Measurements from ENCODE around the gene NQO1. TPM values are rescaled to one million over a fixed set of nuclear protein-coding genes. Genes with fewer than 3 reads are reported as not detected.
A peak's percentile ranks its signal among the peaks of the same experiment; 100 is the strongest.
"Not testable (repeated sequence)": the region's sequence is repeated elsewhere in the genome, so short reads cannot be mapped to it uniquely, and the experiment has no call there.

The NQO1 gene
- 36.2 TPM for total RNA-seq
- long read RNA-seq, transcript NQO1-201 (6 exons, 2,912 nt), result major isoform, 22 of 32 reads
- long read RNA-seq, partial matches to known transcripts, result 6 of 32 reads
- long read RNA-seq, other reads (novel, unspliced or antisense), result 0 of 32 reads

DNA sequence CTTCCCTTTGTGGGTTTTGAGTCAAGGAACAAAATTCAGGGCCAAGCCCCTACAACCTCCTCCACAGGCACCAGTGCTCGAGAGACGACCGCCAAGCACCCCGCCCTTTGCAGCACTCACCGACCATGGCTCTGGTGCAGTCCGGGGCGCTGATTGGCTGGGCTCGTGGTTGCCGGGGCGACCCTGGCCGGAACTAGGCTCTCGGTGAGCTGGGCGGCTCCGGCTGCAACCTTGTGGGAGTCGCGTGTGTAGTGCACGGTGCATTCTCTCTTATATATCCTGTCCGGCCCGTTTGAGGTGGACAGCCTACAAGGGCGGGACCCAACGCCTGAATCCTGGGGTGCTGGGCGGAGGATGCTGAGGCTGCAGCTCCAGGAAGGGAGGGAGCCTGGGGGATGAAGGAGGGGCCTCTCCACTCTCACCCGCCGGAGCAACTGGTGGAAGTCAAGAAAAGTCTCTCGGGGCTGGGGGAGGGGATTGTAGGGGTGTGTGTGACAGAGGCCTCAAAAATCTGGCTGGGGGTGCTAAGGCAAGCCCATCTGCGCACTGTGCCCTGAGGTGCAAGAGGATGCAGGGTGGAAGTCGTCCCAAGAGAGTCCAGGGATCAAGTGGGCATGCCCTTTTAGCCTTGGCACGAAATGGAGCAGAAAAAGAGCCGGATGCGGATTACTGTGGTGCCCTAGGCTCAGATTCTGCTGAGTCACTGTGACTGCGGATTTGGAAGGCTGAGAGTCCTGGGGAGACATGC, at the start of gene NQO1:
Gene NQO1 (minus strand): TSS at position 248 of the 748 bp plus-strand sequence. CDS start 121 bp downstream, at position 127.
- peak; percentile 96 for DNase-seq
- peak; percentile 98 for ATAC-seq
- intact Hi-C loops (cut with micrococcal nuclease), result no loop called here

DNA sequence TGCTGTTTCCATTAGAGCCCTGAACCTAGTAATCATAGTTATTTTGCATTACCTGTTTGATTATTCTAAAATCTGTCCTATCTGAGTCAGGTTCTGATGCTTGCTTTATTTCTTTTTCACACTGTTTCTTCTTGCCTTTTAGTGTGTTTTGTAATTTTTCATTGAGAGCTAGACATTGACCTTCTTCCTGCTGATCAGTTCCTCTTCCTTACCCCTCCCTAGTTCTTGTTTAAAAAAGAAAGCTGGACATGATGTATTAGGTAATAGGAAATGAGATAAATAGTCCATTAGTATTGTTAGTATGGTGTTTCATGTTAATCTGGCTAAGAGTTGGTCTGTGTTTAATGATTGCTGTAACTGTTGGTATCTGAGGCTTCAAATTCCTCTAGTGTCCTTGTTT, 49.2 kb upstream of the NQO1 start:
- ATAC-seq, result no peak
- intact Hi-C loops (cut with micrococcal nuclease), result no loop called here
- no peak for DNase-seq

DNA sequence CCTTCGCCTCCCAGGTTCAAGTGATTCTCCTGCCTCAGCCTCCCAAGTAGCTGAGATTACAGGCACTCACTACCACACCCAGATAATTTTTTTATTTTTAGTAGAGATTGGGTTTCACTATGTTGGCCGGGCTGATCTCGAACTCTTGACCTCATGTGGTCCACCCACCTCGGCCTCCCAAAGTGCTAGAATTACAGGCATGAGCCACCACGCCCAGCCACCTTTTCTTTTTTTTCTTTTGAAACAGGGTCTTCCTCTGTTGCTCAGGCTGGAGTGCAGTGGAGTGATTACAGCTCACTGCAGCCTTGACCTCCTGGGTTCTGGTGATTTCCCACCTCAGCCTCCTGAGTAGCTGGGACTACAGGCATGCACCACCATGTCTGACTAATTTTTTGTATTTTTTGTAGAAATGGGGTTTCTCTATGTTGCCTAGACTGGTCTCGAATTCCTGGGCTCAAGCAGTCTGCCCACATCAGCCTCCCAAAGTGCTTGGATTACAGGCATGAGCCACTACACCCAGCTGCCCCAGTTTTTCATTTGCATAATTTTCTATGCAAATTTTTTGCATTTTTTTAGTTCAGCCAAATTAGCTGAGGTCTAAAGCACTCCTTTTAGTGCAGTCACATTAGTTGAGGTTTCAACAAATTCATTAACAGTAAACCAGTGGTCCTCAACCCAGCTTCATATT, 47.0 kb upstream of the NQO1 start:
- intact Hi-C loops (cut with micrococcal nuclease), result no loop called here
- DNase-seq, result no peak
- no peak for ATAC-seq

DNA sequence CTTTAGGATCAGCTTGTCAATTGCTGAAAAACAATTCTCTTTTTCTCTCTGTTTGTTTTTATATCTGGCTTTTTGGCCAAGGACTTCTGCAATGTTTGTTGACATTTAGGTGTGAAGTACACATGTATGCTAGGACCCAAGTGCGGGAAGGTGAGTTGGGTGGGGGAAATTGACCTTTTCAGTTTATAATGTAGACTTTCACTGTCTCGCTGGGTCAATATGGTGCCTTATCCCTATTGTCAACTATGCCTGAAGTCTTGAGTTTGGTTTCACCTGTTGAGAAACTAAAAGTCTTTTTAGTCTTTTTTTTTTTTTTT, 45.2 kb upstream of the NQO1 start:
- ATAC-seq (no peak), DNase-seq (no peak)
- intact Hi-C loops (cut with micrococcal nuclease), result no loop called here

DNA sequence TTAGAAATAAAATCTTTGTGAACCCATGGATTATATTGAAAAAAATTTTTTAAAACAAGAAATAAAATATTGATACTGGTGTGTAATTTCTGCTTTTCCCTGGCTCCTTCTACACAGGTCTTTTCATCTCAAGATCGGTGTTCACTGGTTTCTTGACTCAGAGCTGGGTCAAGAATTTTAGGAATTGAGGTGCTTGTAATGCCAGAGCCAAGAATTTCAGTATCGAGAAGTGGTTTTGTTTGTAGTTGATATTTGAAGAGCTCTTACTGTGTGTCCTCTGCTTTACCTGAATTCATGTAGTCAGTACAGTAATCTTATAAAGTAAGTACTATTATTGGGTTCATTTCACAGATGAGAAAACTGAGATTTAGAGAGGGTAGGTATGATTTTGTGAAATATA, 43.0 kb upstream of the NQO1 start:
- DNase-seq, result no peak
- intact Hi-C loops (cut with micrococcal nuclease), result no loop called here
- no peak for ATAC-seq

DNA sequence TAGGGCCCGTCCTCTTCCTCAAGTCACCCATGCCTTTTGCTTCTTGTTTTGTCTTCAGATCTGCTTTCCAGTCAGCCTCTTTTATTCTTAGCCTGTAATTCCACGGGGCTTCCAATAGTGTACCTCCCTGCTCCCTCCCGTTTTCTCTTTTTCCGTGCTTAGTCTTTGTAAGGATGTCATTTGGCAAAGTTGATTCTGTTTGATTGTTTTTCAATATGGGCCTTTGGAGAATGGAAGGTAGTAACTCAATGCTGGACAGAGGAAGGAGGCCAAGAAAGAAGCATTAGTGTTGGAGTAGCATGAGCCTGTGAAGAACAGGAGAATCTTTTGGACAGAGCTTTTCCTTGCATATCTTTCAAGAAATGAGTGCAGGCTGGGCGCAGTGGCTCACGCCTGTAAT, 42.3 kb upstream of the NQO1 start:
- no peak for ATAC-seq
- DNase-seq, result no peak
- intact Hi-C loops (cut with micrococcal nuclease), result no loop called here

DNA sequence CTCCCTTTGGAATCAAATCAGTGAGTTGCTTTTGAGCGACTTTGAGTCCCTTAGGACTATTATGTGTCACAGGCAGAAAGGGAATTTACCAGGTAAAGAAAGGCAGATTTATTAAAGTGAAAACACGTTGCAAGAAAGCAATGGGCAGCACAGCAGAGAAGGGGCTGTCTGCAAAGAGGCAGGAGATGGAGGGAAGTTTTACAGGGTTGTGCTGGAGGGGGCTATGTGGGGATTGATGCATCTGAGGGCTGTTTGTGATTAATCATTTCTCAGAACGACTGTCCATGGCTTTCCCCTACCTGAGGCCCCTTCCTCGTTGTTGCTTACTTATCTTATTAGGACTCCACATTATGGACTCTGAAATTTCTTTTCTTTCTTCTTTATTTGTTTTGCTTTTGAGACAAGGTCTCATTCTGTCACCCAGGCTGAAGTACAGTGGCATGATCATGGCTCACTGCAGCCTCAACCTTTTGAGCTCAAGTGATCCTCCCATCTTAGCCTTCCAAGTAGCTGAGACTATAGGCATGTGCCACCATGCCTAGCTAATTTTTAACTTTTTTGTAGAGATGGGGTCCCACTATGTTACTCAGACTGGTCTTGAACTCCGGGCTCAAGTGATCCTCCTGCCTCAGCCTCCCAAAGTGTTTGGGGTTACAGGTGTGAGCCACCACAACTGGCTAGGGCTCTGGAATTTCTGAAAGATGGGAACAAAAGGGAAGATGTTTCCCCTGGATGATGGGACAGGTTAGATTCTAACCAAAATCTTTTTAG, 41.3 kb upstream of the NQO1 start:
- no peak for DNase-seq
- intact Hi-C loops (cut with micrococcal nuclease), result no loop called here
- no peak for ATAC-seq

DNA sequence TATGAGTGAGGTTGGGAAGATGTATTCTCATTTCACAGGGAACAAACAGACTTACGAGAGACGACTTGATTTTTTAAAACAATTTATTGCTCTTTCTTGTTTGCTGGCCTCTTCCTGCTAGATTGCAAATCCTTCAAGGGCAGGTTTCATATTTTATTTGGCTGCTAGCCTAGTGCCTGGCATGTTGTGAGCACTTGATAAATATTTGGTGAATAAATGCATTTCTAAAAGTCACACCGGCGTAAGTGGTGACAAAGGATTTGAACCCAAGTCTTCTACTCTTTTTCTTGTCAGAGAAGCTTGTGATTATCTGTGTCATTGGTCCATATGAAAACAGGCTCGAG, 37.2 kb upstream of the NQO1 start:
- no peak for DNase-seq
- no peak for ATAC-seq
- intact Hi-C loops (cut with micrococcal nuclease), result no loop called here

DNA sequence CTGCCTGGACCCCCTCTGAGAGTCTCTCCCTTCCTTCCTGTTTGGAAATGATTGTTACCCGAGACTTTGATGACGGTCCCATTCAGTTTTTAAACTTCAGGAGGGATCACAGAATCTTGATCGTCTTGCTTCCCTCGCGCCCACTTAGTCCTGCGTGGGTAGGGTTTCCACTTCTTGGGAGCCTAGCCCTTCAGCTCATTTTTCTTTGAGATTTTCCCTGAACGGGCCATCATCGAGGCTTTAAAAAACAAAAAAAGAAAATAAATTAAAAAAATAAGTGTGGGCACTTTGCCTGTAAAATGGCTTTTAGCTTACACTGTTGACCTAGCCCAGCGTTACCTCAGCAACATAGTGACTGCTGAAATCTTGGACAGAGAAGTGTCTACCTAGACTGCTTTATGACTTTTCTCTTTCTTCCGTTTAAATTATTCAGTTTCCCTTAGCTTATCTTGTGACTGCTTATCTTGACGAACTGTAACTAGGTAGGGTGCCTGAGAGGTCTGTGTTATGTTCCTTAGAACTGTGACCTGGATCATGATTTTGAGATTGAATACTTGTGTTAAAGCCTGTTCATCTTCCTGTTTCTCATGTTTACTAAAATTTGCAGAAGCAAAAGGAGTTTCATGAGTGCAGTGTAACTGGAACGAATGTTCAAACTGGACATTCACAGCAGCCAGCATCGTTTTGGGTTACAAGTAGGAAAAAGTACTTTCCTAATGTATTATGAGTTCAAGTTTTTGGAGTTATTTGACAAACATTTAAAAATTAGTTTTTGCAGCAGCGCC, 36.6 kb upstream of the NQO1 start:
- peak; percentile 46 for ATAC-seq
- intact Hi-C loops (cut with micrococcal nuclease), result no loop called here
- DNase-seq, result no peak

DNA sequence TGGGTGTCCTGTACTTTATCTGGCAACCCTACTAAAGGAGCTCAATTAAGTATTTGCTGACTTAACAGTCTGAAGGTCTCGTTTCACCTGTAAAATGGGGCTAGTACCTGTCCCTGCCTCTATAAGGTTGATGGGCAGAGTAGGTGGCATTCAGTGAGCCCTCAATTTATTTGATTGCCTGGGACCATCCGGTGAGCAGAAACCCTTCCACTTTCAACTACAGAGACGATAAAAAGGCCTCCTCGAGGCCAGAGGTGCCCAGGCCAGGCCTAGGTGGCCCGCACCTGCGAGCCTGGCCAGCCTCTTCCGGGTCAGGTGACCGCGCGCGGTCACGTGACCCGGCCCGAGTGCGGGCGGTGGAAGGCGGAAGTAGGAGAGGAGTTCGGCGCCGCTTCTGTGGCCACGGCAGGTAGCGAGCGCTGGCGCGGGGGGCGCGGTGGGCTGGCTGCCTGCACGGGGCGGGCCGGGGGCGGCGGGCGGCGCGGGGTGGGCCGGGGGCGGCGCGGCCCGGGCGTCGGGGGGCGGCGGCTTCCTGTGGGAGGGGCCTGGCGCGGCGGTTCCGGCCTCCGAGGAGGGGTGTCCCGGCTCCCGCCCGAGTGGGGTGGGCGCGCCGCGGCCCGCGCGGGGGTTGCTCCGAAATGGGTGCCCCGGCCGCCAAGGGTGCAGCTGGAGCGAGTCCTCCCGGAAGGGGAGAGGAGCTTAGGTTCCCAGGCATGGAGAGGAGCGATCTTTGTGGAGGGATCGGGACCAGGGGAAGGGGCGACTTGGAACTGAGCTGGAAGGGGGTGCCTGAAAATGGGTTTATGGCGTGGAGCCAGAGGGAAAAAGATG, 35.8 kb upstream of the NQO1 start, which contains the start of gene WWP2:
Gene WWP2 (plus strand): TSS at position 350 of the 831 bp plus-strand sequence. CDS start 24,679 bp downstream, outside the sequence.
- intact Hi-C loops (cut with micrococcal nuclease), result no loop called here
- ATAC-seq (peak; percentile 91), DNase-seq (peak; percentile 86)

DNA sequence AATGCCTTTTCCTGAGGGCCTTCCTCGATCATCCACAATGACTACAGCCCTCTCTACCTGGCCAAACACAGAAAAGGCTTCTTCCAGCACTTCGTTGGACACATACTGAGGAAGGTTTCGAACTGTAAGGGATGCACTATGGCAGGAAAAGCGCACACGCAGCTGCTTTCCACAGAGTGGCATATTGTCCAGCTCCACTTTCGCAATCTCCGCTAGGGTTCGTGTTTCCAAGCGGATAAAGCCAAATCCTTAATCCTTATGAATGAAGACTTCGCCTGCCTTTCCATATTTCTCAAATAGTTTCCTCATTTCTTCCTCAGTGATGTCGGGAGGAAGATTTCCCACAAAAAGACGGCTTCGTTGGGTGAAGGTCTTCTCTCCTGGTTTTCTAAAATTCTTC, 31.0 kb upstream of the NQO1 start:
- intact Hi-C loops (cut with micrococcal nuclease), result loop anchor here (10.0 kb wide), 1 partner anchor 53 kb away; no protein-coding TSS in a partner anchor
- DNase-seq, ATAC-seq: not testable (repeated sequence)

DNA sequence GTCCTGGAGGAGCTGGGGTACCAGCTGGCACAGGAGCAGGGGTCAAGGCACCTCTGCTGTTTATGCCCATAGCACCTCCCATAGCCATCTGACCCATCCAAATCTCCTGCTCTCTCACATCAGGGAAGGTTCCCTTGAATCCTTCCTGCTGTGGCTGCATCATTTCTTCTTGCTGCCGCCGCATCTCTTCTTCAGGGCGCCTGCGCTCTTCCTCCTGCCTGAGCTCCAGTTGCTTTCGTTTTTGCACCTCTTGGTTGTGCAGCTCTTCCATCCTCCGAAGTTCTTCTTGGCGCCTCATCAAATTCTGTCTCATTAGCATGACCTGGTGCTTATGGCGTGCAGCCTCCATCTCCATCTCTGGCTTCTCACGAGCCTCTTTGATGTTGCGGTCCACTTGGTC, 30.3 kb upstream of the NQO1 start:
- intact Hi-C loops (cut with micrococcal nuclease), result loop anchor here (10.0 kb wide), 1 partner anchor 52 kb away; no protein-coding TSS in a partner anchor

DNA sequence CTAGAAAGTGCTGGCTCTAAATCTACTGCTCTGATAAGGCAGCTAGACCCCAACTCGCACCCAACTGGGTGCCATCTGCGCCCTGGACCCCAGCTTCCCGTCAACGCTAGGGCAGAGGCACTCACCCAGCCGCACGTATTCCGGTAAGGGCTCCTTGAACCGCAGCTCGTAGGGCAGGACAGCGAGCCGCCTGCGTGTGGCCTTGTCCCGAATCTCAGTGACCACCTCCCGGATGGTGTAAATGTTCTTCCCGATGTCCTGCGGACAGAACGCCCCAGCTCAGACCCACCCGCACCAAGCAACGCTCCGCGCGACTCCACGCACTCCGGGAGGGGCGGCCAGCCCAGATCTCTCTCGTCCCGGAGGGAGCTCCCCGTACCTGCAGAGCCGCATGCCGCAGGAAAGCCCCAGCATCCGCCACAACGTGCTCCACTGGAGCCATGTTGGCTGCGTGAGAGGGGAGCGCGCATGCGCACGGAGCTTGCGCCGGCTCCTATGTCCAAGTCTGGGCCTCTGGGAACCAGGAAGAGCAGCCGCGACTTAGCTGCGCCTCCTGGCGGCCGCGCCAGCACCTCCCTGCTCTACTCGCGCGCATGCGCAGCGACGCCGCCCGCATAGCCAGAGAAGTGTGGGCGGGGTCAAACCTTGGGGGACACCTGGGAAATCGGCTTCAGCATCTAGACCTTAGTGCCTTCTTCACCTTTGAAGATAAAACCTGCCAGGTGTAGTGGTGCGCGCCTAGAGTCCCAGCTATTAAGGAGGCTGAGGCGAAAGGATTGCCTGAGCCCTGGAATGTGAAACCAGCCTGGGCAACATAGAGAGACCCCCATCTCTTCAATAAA, 28.3 kb upstream of the NQO1 start, which contains the start of gene NOB1:
Gene NOB1 (minus strand): TSS at position 458 of the 842 bp plus-strand sequence. CDS start 16 bp downstream, at position 442.
- DNase-seq (peak; percentile 99), ATAC-seq (peak; percentile 98)
- intact Hi-C loops (cut with micrococcal nuclease), result loop anchor here (10.0 kb wide), 1 partner anchor 50 kb away; no protein-coding TSS in a partner anchor

More for the DNA sequence above, 30.3 kb upstream of the NQO1 start:
- DNase-seq (no peak), ATAC-seq (no peak)

DNA sequence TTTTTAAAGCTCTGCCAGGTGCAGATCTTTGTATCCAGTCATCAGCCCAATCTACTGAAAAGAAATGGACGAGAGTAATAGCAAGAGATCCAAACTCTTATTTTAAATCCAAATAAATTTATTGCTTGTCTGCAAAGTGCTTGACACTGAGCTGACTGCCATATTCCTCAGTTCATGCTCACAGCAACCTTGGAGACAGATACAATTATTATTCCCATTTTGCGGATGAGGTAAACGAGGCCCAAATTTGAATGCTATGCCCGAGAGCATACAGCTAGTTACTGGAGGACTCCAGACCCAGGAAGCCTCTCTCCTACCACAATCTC, 27.7 kb upstream of the NQO1 start:
- ATAC-seq, result no peak
- intact Hi-C loops (cut with micrococcal nuclease), result loop anchor here (10.0 kb wide), 1 partner anchor 49 kb away; no protein-coding TSS in a partner anchor
- DNase-seq, result no peak

DNA sequence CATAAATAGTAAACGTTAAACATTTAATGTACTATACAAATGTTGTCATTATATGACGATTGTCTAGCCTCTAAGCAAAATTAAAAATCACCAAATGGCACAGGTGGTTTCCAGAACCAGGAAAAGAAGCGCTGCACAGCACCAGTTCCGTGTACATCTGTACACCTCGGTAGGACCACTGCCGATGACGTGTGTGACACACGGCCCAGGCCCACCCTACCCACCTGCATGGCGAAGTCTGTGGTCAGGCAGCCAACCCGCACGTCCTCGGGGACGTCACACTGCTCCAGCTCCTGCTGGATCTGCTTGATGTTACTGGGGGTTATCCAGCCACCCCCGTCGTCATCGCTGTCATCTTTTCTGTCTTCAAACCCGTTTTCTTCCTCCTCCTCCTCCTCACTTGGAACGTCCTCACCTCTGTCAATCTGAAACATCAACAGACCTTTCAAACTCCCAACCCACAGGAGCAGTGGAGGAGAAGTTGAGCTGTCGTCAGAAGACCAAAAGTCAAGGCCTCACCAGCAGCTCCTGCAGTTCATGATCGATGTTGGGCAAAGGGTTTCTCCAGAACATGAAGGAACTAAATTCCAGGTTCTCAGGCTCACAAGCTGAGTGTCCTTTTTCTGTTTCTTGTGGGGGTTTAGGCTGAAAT, 22.5 kb upstream of the NQO1 start:
- intact Hi-C loops (cut with micrococcal nuclease), result no loop called here
- DNase-seq, result no peak
- no peak for ATAC-seq

DNA sequence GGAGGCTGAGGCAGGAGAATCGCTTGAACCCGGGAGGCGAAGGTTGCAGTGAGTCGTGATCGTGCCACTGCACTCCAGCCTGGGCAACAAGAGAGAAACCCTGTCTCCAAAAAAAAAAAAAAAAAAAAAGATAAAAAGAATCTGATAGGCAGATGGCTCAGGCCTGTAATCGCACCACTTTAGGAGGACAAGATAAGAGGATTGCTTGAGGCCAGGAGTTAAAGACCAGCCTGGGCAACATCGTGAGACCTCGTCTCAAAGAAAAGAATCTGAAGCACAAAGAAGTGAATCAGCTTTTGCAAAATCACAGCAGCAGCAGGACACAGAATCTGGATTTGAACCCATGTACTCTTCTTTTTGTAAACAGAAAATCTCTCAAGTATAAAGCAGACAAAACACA, 20.8 kb upstream of the NQO1 start:
- ATAC-seq (no peak), DNase-seq (no peak)
- intact Hi-C loops (cut with micrococcal nuclease), result no loop called here

DNA sequence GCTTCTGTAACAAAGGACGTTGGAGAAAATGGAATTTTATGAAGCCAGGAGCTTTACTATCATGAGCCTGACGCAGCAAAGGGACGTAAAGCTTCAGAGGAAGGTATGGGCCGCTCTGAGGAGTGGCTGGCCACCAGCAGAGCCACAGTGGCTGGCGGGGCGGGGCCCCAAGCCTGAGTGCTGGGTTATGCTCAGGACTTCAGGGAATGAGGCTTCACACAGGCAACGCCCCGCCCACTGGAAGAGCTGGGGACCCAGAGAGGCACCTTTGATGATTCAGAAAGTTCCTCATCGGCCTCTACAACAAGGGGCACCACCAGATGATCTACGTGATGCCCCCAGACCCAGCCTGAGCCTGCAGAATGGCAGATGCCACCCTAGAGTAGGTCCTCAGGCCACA, 19.6 kb upstream of the NQO1 start:
- intact Hi-C loops (cut with micrococcal nuclease), result no loop called here
- ATAC-seq (no peak), DNase-seq (no peak)

Data from left ventricle myocardium superior (tissue), 1 donor.